ENCODE data around the gene FOXI2.

DNA sequence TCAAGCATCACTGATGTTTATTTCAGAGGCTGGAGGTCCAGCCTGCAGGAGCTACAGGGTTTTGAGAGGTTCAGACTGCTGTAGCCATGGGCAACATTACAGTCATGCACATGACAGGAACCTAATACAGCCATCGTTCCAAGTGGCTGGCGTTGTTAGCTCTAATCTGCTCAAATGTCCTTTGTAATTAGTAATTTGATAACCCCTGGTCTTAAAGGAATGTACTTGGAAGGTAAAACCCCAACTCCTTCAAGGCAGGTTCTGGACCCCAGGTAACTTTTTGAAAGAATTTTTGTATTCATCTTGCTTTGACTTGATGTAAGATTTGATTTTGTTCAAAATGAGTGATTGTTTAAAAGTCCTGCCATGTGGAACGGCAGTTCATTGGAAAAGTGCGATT lies 34.7 kb upstream of the FOXI2 start:
- TF ChIP-seq, protein P1, sequence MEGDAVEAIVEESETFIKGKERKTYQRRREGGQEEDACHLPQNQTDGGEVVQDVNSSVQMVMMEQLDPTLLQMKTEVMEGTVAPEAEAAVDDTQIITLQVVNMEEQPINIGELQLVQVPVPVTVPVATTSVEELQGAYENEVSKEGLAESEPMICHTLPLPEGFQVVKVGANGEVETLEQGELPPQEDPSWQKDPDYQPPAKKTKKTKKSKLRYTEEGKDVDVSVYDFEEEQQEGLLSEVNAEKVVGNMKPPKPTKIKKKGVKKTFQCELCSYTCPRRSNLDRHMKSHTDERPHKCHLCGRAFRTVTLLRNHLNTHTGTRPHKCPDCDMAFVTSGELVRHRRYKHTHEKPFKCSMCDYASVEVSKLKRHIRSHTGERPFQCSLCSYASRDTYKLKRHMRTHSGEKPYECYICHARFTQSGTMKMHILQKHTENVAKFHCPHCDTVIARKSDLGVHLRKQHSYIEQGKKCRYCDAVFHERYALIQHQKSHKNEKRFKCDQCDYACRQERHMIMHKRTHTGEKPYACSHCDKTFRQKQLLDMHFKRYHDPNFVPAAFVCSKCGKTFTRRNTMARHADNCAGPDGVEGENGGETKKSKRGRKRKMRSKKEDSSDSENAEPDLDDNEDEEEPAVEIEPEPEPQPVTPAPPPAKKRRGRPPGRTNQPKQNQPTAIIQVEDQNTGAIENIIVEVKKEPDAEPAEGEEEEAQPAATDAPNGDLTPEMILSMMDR (IDR thresholded peaks at IDR 0.05), result no peak
- no peak for TF ChIP-seq POLR2A (IDR thresholded peaks at IDR 0.05)
